OCI-M2 (cell line): ENCODE measurements around the gene GLIPR1L1.
A peak's percentile ranks its signal among the peaks of the same experiment; 100 is the strongest.

ENCODE experiments used
- DNase-seq: peaks from one replicate; lab custom pipeline; 2025; ENCODE audit not compliant: unreplicated experiment; lab: John Stamatoyannopoulos, UW

Gene GLIPR1L1

DNA sequence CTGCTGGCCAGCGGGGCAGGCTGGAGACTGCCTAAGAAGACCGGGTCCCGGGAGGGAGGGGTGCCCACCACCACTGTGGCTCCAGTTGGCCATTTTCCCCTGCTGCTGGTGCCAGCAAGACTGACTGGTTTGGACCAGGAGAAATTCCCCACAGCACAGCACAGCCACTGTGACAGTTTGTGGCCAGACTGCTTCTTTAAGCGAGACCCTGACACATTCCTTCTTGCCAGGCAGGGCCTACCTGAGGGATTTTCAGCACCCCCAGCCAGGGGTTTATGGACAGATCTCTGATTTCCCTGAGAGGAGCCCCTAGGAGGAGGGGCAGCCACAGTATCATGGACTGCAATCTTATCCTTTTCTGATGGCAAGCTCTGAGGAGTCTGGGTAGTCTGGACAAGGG lies 15.5 kb downstream of the GLIPR1L1 start:
- DNase-seq, result no peak

DNA sequence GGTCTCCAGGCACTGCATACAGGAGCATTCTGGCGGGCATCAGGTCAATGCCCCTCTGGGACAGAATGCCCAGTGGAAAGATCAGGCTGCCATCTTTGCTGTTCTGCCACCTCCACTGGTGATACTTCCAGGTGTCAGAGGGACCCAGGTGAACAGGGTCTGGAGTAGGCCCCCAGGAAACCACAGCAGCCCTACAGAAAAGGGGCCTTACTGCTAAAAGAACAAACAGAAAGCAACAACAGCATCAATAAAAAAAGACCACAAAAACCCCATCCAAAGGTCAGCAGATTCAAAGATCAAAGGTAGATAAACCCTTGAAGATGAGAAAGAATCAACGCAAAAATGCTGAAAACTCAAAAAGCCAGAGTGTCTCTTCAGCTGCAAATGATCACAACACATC lies 15.9 kb downstream of the GLIPR1L1 start:
- no peak for DNase-seq

DNA sequence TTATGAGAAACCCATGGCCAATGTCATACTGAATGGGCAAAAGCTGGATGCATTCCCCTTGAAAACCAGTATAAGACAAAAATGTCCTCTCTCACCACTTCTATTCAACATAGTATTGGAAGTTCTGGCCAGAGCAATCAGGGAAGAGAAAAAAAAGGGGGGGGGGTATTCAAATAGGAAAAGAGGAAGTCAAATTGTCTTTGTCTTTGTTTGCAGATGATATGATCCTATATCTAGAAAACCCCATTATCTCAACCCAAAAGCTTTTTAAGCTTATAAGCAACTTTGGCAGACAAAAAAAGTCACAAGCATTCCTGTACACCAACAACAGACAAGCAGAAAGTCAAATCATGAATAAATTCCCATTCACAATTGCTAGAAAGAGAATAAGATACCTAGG lies 19.5 kb downstream of the GLIPR1L1 start:
- DNase-seq, result no peak

DNA sequence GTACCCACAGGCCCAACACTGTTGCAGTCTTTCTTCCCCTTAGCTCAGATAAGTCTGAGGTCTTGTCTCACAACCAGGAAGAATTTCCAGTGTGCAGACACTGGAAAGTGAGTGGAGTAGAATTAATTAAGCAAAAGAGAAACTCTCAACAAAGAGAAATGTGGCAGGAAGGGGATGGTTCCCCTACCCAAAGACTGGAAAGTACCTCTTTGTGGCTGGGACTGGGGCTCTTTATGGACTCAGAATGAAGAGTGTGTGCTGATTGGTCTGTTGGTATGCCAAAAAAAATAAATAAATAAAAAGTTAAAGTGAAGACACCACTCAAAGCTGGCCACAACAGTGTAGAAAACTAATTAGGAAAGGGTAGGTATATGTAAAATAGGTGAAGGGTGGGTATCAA lies 26.4 kb downstream of the GLIPR1L1 start:
- no peak for DNase-seq

DNA sequence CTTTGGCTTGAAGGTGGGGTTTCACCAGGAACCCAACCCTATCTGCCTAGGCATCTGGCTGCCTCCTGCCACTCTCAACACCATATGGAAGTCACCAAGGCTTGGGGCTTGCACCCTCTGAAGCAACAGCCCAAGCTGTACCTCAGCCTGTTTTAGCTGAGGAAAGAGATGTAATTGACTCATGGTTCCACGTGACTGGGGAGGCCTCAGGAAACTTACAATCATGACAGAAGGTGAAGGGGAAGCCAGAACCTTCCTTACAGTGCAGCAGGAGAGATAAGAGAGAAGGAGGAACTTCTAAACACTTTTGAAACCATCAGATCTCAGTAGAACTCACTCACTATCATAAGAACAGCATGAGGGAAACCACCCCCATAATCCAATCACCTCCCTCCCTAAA lies 26.9 kb downstream of the GLIPR1L1 start:
- no peak for DNase-seq

DNA sequence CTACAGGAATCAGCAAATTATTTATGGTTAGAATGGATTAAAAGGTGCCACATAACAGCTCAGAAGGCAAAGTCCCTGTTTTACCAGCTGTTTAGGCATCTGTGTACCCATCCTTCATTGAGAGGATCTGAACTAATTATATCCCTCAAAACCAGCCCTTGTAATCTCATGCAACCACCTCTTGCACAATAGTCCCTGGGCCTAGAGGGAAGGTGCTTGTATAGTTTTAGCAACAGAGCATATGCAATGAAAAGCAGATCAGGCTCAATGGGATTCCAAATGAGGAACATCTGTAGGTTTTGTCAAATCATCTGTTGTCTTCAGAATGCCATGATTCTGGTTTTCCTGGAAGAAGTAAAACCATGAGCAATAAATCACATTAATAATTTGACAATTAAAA lies 30.4 kb downstream of the GLIPR1L1 start:
- DNase-seq, result no peak

DNA sequence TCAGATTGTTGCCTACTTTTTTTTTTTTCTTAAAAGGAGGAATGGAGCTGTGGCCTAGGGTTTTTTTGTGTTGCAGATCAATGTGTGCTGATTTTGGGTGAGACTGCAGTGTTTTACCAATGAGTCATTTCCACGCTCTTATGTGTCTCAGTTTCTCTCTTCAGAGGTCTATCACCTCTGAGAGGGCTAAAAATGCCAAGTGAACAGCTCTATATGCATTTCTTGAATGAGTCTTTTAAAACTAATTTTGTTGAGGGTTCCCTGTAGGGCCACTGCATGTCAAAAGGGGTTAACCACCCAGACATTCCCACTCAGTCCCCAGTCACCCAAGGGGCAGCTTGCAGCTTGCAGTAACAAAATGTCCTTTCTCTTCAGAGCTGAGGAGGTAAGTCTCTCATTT lies 32.2 kb downstream of the GLIPR1L1 start:
- no peak for DNase-seq

DNA sequence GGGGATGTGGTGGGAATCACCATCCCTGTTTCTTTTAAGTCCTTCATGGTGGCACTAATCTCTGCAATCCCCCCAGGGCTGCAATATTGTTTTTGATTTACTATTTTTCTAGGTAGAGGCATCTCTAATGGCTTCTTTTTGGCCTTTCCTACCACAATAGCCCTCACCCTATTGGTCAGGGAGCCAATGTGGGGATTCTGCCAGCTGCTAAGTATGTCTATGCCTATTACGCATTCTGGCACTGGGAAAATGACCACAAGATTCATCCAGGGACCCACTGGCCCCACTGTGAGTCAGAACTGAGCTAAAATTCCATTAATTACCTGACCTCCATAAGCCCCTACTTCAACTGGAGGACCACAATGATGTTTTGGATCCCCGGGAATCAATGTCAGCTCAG lies 40.5 kb downstream of the GLIPR1L1 start:
- DNase-seq, result no peak

DNA sequence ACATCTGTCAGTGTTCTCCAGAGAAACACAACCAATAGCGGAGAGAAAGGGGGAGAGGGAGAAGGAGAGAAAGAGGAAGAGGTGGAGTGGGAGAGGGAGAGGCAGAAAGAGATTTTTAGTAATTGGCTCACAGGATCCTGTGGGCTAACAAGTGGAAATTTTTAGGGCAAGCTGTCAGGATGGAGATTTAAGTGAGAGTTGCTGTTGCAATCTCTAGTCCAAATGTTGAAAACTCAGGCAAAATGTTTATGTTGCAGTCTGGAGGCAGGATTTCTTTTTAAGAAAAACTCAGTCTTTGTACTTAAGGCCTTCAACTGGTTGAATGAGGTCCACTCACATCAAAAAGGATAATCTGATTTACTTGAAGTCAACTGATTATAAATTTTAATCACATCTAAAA lies 43.9 kb downstream of the GLIPR1L1 start:
- no peak for DNase-seq

DNA sequence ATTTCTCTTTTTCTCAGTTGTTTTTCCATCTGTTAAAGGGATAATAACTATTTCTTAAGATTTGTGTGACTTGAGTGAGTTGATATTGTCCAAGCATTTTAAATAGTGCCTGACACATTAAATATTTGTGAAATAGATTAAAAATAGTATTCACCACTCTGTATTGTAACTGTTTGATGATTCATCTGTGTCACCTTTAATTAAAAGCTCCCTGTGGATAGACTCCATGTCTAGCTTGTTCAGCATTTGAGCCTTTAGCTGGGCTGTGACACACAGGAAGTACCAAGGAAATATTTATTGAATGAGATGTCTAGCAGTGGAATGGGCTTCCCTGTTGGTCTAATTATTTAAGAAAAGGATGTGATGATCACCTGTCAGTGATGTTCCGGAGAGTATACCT lies 54.6 kb downstream of the GLIPR1L1 start:
- DNase-seq, result no peak

DNA sequence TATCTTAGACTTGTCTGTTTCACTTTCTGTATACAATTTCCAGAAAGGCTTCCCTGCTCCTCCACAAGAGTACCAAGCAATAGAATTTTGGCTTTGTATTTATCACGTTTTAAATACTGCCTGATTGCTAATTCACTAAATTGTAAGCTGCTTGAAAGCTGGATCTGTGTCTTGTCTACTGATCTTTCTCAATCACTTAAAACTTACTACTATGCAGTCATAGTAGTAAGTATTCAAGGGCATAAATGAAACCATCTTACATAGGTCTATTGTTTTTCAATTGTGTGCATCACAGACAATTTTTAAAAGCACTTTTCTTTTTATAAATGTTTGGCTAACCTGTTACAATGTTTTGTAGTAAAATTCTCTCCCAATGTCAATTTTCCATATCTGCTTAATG lies 55.2 kb downstream of the GLIPR1L1 start:
- no peak for DNase-seq

DNA sequence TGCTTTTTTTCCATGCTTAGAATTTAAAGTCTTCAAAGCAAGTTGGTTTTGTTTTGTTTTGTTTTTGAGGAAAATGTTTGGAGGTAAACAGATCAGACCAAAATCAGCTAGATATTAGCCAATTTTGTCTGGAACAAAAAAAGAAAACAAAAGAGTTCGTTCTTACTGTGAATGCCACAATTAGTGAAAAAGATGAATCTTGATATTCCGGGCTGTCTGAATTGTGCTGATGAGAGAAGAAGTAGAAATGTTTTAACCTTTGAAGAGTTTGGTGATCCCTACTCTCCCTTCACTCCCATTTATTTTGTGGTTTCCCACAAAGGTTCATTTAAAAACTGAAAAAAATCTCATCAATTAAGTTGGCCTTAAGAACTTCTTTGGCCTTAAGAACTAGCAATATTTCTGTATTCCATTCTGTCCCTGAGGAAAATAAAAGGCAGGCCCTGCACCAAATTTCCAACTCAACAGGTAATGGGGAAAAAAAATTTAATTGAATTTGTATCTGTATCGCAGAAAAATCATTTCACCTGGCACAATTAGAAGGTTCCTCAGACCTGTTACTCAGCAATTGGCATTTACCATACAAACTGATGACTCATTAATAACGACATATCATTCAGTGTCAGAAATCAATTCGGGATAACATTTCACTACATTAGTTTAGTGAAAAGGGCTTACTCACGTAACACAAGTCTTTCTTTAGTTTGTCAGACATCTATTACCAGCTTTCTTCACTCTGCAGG lies 55.9 kb downstream of the GLIPR1L1 start:
- DNase-seq, result no peak

DNA sequence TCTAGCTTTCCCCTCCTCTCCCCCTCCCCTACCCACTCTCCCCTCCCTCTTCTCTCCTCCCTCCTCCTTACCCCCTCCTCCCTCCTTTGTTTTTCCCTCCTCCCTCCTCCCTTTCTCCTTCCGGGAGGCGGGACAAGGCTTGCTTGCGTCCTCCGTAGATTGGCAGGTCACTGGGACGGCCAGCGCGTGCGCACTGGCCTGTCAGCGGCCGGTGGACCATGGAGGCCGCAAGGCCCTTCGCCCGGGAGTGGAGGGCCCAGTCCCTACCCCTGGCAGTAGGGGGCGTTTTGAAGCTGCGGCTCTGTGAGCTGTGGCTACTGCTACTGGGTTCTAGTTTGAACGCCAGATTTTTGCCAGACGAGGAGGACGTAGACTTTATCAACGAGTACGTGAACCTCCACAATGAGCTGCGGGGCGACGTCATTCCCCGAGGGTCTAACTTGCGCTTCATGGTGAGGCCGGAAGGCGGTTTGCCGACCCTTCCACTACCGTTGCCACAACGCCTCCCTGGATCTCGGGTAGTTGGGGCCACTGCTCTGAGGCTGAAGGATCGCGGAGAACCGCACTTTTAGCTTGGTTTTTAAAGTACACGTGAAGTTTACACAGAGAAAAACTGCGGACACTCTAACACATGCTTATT lies 56.5 kb downstream of the GLIPR1L1 start, which contains the start of gene GLIPR1L2:
Gene GLIPR1L2, plus strand, starts transcription at position 191 of the 640 bp plus-strand sequence. Its CDS starts 28 bp downstream, at position 219.
- peak; percentile 81 for DNase-seq

DNA sequence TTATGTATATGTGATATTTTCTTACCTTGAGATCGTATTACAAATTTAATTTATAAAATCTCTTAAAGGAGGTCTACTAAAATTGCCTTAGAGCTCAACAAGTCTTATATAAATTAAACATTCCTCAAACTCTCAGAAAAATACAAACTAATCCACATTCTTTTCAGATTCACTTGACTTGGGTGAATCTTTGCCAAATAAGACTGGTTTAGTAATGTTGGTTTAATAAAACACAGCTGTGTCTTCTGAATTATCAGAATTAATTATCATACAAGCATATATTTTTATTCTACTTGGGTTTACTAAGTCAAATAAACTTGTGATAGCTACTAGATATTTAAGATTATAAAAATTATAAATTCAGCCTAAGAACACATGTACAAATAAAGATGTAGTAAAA lies 69.8 kb downstream of the GLIPR1L1 start:
- DNase-seq, result no peak

DNA sequence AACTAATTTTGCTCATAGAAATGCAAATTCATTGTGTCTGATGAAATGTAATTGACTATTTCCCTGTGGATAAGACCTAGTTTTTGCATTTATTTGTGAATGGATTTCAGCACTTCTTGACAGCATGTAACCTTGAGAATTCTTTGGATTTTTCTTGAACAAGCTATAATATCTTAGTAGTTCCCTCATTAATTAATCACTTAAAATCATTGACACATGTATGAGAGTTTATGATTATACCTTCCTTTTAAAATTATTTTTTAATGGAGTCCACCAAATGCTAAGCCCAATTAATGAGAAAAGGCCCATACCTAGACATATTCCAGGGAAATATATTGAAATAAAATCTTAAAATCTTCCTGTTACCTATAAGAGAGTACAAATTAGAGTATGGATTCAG lies 73.2 kb downstream of the GLIPR1L1 start:
- no peak for DNase-seq

DNA sequence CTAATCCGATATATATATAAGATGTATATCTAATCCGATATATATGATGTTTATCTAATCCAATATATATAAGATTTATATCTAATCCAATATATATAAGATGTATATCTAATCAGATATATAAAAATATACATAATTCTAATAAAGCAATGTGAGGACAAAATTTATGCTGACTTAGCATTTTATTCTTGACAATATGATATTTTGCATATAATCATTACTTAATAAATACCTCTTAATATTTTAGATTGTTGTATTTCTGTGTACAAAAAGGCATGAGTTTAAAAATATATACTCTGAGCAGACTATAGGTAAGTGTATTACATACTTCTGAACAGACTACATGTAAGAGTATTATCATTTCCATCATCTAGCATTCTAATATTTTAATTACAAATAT lies 75.4 kb downstream of the GLIPR1L1 start:
- DNase-seq, result no peak

DNA sequence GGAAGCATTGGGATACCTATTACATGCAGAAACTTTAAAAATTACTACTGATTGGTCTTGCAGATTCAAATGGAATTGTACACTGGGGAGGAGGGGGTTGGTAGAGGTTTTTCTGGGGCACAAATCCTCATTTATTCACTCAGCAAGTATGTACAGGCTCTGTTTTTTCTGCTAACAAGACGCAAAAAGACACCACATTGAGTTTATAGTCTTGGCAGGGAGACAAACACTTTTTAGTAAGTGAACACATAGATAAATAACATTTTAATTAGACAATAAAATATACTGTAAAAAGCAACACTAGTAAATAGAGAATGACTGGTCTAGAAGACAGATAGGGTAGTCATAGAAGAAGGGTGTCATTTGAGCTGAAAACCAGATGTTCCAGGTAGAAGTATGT lies 80.2 kb downstream of the GLIPR1L1 start:
- no peak for DNase-seq

DNA sequence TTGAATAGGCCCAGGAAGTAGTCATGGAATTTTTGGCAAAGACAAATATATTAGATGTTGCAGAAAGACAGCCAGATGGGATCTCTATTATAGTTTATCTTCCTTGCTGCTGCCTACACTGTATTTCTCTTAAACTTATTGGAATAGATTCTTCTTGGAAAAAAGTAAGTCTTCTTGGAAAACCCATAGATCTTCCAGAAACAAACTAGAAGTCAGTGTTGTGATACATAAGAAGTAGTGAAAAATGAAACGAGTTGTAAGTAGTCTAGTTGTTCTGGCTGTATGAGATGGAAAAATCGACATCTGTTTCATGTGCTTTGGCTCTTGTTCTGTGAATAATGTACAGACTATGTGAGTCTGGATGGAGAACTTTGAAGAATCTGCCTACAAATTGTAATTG lies 85.4 kb downstream of the GLIPR1L1 start:
- DNase-seq, result no peak
